ENCODE measurements around the gene LGSN. TPM values are rescaled to one million over a fixed set of nuclear protein-coding genes. Genes with fewer than 3 reads are reported as not detected.
"Not testable (repeated sequence)": the region's sequence is repeated elsewhere in the genome, so short reads cannot be mapped to it uniquely, and the experiment has no call there.

The LGSN gene
- total RNA-seq, 1 experiment from 2014 or later, result not detected

DNA sequence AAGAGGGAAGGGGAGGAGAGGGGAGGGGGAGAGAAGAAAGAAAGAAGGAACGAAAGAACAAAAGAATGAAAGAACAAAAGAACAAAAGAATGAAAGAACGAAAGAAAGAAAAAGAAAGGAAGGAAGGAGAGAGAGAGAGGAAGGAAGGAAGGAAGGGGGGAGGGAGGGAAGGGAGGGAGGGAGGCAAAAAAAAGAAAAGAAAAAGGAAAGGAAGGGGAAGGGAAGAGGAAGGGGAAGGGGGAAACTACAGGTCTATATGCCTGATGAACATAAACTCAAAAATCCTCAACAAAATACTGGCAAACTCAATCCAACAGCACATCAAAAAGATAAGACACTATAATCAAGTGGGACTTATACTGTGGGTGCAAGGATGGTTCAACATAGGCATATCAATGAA, 13.7 kb upstream of the LGSN start:
- no TSS peak for BruUV-seq (replicated peaks)
- no peak for TF ChIP-seq CTCF (IDR thresholded peaks at IDR 0.05; ENCODE audit: unreplicated experiment)
- DNase-seq, result no peak
- intact Hi-C loops (cut with micrococcal nuclease; ENCODE audit: unreplicated experiment), result no loop called here
- Mint-ChIP-seq H3K36me3 (ENCODE audit: insufficient read depth, unreplicated experiment) (no peaks in the 10 kb centered on the region), H3K4me3 (ENCODE audit: low read depth, unreplicated experiment) (no peak overlapping the region), H3K27me3 (ENCODE audit: unreplicated experiment) (no peaks in the 10 kb centered on the region), H3K4me1 (ENCODE audit: low read depth, unreplicated experiment) (no peaks in the 10 kb centered on the region), H3K9me3 (ENCODE audit: low read depth, unreplicated experiment) (no peaks in the 10 kb centered on the region), H3K27ac (ENCODE audit: unreplicated experiment) (no peak overlapping the region)
- CTCF ChIA-PET, result no interaction called here

- intact Hi-C loops (cut with micrococcal nuclease; ENCODE audit: unreplicated experiment); H3K27me3 Mint-ChIP-seq (ENCODE audit: unreplicated experiment); H3K4me3 Mint-ChIP-seq (ENCODE audit: low read depth, unreplicated experiment); CTCF ChIA-PET; BruUV-seq (replicated peaks); H3K9me3 Mint-ChIP-seq (ENCODE audit: low read depth, unreplicated experiment); H3K27ac Mint-ChIP-seq (ENCODE audit: unreplicated experiment); H3K4me1 Mint-ChIP-seq (ENCODE audit: low read depth, unreplicated experiment); DNase-seq; H3K36me3 Mint-ChIP-seq (ENCODE audit: insufficient read depth, unreplicated experiment): not testable (repeated sequence)
These were observed 6.8 kb upstream of the LGSN start for GRCh38 chr6:63326630-63327029.

- H3K36me3 Mint-ChIP-seq (ENCODE audit: insufficient read depth, unreplicated experiment), result no peaks in the 10 kb centered on the region
- peaks cover 7% of the 10 kb centered on the region for H3K9me3 Mint-ChIP-seq (ENCODE audit: low read depth, unreplicated experiment)
- H3K4me1 Mint-ChIP-seq (ENCODE audit: low read depth, unreplicated experiment), result no peaks in the 10 kb centered on the region
- TF ChIP-seq CTCF (IDR thresholded peaks at IDR 0.05; ENCODE audit: unreplicated experiment), result no peak
- CTCF ChIA-PET, result no interaction called here
- no peak overlapping the region for H3K27ac Mint-ChIP-seq (ENCODE audit: unreplicated experiment)
- BruUV-seq (replicated peaks), result no TSS peak
- H3K27me3 Mint-ChIP-seq (ENCODE audit: unreplicated experiment), result no peaks in the 10 kb centered on the region
- intact Hi-C loops (cut with micrococcal nuclease; ENCODE audit: unreplicated experiment), result no loop called here
- DNase-seq, result no peak
- H3K4me3 Mint-ChIP-seq (ENCODE audit: low read depth, unreplicated experiment), result no peak overlapping the region
These were observed 3.2 kb upstream of the LGSN start for GRCh38 chr6:63322981-63323380.

- no peak for DNase-seq
- Mint-ChIP-seq H3K36me3 (ENCODE audit: insufficient read depth, unreplicated experiment) (no peaks in the 10 kb centered on the region), H3K9me3 (ENCODE audit: low read depth, unreplicated experiment) (peaks cover 4% of the 10 kb centered on the region), H3K4me1 (ENCODE audit: low read depth, unreplicated experiment) (no peaks in the 10 kb centered on the region), H3K27me3 (ENCODE audit: unreplicated experiment) (no peaks in the 10 kb centered on the region), H3K4me3 (ENCODE audit: low read depth, unreplicated experiment) (no peak overlapping the region), H3K27ac (ENCODE audit: unreplicated experiment) (no peak overlapping the region)
- no TSS peak for BruUV-seq (replicated peaks)
- intact Hi-C loops (cut with micrococcal nuclease; ENCODE audit: unreplicated experiment), result no loop called here
- CTCF ChIA-PET, result no interaction called here
- TF ChIP-seq CTCF (IDR thresholded peaks at IDR 0.05; ENCODE audit: unreplicated experiment), result no peak
These were observed 2.0 kb upstream of the LGSN start for GRCh38 chr6:63321821-63322220.

DNA sequence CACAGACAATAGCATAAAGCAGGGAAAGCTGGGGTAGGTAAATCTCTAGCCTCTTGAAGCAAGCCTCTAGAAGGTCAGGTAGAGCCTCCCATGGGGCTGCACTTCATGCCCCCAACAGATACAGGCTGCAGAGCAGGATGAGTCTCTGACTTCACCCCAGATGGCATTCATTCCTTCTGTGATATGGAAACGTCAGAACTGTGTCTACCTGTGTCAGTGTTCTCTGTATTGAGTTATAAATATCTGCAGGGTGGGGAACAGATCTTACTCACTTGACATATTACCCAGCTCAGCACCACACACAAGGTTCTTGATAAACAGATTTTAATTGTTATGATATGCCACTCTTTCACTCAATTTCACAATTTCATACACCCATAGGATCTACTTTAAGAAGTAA, 2.1 kb downstream of the LGSN start:
- Mint-ChIP-seq H3K4me3 (ENCODE audit: low read depth, unreplicated experiment) (no peak overlapping the region), H3K9me3 (ENCODE audit: low read depth, unreplicated experiment) (no peaks in the 10 kb centered on the region), H3K36me3 (ENCODE audit: insufficient read depth, unreplicated experiment) (no peaks in the 10 kb centered on the region), H3K27me3 (ENCODE audit: unreplicated experiment) (no peaks in the 10 kb centered on the region), H3K4me1 (ENCODE audit: low read depth, unreplicated experiment) (no peaks in the 10 kb centered on the region), H3K27ac (ENCODE audit: unreplicated experiment) (no peak overlapping the region)
- CTCF ChIA-PET, result no interaction called here
- no TSS peak for BruUV-seq (replicated peaks)
- no peak for TF ChIP-seq CTCF (IDR thresholded peaks at IDR 0.05; ENCODE audit: unreplicated experiment)
- intact Hi-C loops (cut with micrococcal nuclease; ENCODE audit: unreplicated experiment), result no loop called here
- DNase-seq, result no peak

Measured in Calu3 (cell line).